HuH-7 (cell line): ENCODE data around the gene DAB2.
"Not testable (repeated sequence)": the region's sequence is repeated elsewhere in the genome, so short reads cannot be mapped to it uniquely, and the experiment has no call there.

Source experiments
- DNase-seq: peaks from one replicate; pipeline ENCODE4 v3.0.0; 2011; ENCODE audit warnings: low spot score

Gene DAB2

DNA sequence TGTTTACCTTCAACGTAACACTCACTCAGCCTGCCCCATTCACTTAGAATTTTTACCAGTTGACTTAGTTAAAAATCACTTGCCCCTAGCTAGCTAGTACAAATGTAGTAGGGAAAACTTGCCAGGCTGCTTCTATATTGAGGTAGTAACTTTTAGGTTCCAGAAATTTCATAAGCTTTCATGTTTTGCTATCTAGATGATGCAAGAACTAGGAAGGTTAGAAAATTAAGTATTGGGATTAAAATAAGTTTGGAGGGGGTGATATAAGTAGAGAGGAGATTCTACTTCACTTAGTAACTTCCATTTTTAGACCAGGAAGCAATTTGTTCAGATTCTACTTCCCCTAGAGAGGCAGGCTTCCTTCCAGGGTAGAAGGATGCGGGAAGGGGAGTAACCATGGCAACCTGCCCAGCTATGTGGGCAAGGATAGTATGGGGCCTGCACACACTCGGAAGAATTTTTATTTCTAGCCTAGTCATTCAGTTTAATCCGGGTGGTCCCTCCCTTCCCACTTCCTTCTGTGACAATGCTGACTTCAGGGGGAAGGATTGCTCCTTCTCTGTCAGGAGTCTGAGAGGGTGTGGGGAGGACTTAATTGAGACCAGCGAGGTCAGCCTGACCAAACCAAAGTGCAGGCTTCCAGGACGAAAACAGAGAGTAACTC lies 4.2 kb downstream of the DAB2 start:
- DNase-seq = no peak

DNA sequence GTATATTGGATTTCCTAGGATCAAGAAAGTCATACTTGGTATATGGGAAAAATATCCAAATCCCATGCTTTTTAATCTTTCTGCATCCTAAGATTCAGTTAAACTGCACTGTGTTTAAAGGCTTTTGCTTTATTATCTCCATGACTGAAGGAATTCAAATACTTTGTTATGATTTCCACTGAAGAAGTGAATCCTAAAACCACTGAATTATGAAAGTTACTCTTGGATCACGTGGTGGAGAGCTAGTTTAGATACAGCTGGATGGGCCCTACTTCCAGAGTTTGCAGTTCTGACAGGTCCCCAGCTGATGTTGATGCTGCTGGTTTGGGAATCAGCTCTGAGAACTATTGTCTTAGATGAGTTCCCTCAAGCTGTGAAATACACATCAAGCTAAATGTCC lies 5.0 kb downstream of the DAB2 start:
- no peak for DNase-seq

DNA sequence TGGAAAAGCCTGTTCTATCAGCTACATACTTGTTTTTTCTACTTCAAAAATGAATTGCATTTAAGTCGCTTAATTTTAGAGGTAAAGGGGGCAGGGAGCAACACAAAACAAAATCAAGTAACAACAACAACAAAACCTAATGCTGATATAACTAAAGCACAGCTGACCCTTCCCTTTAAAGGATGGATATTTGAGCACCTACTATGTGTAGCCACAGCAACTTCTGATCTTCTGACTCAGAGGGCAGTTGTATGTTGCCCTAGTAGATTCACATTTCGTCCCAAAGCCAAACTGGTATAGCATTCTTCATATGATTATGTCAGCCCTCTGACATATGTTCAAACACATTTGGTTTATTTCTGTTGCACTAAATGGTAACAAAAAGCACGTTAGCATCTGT lies 6.8 kb downstream of the DAB2 start:
- no peak for DNase-seq

DNA sequence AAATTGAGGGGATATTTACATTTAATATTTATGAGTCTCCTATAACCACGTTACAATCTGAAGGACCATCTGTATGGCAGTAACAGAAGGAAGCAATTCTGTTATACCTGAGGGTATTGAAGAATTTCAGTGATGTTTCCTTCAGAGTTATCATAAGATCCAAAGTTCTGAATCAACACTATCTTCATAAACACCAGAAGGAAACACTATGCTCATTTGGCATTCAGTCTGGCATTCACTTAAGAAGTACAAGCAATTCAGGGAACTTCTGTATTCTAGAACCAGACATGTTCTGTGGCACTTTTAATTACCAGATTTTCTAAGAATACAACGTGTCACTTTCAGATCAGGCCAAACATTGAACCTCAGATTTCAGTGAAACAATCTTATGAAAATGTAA lies 9.6 kb downstream of the DAB2 start:
- no peak for DNase-seq

DNA sequence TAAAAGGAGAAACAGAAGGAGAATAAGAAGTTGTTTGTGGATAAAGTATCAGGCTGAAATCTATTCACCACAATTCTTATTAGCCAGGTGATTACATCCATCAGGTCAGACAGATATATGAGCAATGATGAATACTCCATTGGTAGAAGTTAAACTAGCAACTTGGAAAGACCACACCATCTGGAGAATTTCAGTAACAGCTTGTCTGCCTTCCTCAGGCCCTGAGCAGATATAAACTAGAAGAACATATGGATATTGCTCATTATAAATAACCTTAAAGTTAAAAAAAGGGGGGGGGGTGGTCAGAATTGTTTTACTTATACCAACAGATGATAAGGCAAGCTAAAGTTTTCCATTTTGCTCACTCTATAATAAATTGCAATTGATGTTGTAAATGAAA lies 10.4 kb downstream of the DAB2 start:
- no peak for DNase-seq

DNA sequence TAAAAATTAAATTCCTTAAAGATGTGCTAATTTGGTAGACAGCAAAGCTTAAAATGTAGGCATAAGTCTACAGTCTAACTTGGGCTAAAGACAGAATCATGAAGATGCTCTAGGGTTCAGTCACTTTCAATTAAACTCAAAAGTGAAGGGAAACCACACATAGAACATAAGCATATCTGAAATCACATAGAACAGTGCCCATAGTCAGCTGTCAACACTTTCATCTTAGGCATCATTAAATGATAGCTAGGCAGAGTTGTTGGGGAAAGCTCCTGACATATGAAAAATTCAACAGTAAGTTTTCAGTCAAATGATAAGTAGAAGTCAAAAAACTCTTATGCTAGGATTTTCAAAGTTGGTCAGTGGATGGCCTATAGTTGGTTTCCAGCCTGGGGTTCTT lies 11.0 kb downstream of the DAB2 start:
- no peak for DNase-seq

DNA sequence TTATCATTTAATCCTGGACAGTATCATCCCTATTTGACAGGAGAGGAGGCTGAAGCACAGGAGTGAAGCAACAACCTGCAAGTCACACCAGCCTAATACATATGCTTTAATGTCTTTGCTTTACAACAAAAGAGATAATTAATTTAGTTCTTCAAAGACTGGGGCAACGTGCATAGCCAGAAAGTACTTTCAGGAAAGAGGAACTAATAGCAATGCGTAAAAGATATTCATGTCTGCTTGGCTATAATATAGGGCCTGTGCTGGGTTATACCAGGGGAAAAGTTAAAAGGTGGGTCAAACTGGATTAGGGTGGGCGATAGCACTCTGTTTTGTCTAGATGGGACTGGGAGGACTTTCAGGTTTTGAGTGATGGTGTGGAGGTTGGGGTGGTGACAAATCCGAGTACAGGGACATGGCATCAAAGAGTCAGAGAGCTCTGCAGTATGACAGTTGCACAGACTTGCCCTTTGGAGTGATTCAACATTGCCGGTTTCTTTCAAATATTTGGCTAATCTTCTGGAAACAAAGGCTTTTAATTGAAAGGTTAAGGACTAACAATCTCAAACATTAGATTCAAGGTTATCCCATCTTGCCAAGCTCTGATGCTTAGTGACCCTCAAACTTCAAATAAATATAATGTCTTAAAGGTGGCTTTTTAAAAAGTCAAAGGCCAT lies 11.9 kb downstream of the DAB2 start:
- no peak for DNase-seq

DNA sequence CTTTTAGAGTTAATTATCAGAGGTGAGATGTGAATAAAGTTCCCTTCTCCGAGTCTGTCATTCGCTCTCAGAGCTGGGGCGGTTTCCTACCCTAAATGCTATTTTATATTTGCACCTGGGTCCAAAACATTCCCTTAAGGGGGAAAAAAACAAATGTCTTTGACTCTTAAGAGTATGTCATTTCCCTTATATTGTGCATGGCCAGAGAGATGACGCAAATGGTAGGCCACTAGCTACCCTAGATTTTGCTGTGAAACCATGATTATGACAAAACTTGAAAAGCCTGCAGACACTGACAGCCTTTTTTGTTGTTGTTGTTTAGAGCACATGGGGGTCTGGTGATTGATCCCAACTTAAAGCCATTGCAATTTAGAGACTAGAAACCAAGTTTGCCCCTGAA lies 12.8 kb downstream of the DAB2 start:
- no peak for DNase-seq

DNA sequence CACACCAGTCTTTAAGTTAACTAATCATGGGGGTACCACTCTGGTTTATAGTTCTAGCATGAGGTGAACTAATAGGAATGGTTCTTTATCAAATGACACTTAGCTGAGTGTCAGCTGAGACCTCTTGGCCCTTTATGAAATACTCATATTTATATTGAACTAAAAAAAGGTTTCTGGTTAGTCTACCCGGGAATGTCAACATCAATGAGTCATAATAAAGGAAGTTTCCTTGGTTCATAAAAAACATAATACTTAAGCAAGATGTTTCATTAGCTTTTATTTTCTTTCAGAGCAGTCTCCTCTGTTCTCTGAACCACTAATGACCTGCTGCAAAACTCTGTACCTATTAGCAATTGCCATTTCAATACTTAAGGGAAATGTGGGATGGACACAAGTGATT lies 13.7 kb downstream of the DAB2 start:
- no peak for DNase-seq

DNA sequence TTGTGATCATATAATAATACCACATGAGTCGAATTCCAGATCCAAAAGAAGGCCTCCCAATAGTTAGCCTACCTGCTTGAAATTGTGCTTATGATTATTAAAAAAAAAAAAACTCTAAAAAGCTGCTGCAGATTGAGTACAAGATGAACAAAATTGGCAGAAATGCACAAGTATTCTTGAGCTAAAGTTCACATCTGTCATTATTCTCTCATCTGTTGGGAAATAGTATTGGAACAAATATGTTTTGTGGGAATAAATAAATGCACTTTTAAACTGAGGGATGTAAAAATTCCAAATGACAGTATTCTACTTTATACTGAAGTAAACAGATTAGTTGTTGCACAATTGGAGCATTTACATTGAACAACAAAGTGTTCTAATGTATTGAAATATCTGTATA lies 15.7 kb downstream of the DAB2 start:
- DNase-seq = no peak

DNA sequence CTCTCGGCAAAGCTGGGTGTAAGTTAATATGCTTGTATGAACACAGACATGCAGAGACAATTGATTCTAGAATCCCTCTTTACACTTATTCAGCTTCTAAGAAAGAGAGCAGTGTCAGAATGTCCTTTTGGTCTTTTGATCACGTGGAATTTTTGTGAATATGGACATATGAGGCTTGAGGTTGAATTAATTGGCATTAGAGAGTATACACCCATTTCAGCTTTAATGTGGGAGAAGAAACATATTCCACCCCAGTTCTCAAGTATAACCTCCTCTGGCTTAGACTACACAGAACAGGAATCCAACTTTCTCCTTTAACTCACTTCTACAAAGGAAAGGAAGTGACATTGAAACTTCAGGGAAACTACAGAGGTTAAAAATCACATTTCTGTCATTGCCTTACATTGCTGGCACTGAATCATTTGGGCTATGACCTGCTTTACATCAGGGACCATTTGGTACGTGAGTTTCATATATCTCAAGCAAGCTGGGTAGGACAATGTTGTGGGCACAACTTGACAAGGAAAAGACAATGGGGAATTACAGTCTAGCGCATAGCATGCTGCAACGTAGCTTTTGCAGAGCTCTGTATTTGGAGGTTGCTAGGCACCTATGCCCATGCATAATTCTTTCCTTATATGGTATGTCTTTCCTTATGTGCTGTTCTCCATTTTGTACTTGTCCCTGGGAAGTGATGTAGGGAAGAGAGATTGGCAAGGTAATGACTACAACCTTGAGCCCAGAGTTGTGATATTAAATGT lies 19.5 kb downstream of the DAB2 start:
- DNase-seq = no peak

DNA sequence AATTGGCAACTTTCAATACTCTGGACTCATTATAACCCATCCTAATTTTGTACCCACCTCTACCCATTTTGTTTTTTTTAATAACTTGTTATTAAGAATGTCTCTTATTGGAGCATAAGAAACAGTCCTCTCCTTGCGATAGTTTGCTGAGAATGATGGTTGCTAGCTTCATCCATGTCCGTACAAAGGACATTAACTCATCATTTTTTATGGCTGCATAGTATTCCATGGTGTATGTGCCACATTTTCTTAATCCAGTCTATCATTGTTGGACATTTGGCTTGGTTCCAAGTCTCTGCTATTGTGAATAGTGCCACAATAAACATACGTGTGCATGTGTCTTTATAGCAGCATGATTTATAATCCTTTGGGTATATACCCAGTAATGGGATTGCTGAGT lies 21.0 kb downstream of the DAB2 start:
- not testable (repeated sequence) for DNase-seq

DNA sequence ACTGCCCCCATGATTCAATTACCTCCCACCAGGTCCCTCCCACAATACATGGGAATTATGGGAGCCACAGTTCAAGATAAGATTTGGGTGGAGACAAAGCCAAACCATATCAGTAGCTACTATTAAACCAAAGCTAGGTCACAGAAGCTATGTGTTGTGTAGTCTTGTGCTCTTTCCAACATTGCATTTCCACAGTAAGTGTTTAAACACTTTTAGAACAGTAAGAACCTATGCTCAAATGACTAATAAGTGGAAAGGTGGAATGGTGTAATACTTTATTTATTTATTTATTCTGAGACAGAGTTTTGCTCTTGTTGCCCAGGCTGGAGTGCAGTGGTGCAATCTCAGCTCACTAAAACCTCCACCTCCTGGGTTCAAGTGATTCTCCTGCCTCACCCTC lies 22.6 kb downstream of the DAB2 start:
- not testable (repeated sequence) for DNase-seq

DNA sequence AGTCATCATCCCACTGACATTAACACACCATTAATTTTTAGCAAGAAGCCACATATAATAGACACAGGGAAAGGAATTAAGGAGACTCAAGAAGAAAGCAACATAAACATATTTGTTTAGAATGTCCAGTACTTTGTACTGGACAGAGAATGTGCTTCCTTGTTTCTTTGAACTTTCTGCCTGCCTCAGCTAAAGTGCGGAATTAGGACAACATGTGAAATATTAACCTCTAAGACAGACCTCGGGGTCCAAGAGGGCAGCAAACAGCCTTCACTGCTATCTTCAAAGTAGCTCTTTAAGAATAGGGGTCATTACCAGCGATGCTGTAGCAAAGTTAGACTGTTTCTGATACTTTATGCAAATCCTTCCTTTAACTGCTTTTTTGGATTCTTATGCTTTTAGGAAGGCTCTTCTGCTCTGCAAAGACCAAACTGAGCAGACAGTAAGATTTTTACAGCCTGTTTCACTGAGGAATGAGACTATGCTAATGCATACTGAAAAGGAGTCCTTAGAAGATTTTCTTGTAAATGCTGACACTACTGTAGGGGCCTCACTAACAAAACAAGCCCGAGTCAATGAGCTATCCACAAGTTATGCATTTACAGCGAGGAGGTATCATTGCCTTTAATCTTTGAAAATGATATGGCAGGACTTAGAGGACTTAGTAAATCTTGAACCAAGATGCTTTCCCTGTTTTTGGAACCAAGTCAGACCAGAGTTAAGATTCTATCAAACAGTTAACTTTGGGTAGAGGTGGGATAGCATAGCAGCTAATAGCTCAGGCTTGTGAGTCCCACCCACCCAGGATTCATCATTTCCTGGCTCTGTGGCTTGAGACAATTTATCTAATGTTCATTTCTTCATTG lies 23.8 kb downstream of the DAB2 start:
- no peak for DNase-seq

DNA sequence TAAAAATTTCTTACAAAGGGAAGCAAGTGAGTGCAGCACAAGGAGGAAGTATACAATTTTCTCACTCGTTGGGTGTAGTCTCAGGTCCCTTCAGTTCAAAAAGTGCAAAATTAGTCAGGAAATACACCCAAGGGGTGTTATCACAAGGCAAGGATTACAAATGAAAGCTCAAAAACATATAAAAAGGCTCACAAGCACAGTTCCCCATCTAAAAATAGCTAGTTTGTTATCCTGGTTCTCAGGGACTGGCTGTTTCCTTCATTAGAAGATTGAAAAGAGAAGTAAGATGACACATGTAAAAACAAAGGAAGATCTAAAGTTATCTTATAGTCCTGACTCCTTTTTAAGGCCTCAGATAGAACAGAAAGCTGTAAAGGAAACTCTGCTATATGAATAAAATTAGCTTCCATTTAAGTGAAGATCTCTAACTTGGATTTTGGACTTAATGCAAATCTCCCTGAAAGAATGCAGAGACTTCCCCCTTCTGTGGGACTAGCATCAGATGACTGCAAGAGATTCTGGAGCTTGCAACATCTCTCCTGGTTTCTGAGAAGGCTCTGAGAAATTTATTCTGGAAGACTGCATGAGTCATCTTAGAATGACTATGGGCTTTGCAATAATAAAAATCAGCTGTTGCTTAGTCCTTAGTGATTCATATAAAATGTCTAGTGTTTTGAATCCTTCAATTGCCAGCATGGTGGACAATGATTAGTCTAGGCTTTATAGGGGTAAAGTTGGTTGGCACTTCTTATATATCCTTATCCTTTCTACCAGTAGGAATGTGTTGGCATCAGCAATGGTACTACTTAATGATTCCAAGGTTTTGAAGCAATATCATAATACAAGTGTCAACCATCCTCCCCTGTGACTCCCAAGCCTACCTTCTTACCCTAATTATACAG lies 25.4 kb downstream of the DAB2 start:
- no peak for DNase-seq

DNA sequence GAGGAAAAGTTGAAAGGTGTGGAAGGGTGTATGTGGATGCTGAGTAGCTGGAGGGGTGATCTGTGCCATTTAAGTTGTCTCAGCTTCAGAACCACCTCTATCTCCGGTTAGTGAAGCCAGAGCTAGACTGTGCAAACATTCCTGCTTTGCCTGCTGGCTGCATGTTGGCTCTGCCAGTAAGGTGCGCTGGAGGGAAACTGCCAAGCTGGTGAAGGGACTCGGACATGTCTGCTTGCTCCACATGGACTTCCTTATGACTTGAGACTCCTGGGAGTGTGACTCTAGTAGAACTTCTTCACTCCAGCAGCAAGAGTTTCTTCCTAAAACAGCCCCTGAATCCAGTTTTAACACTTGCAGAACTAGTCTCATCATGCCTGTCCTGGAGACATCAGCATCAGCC lies 27.9 kb downstream of the DAB2 start:
- DNase-seq = no peak

DNA sequence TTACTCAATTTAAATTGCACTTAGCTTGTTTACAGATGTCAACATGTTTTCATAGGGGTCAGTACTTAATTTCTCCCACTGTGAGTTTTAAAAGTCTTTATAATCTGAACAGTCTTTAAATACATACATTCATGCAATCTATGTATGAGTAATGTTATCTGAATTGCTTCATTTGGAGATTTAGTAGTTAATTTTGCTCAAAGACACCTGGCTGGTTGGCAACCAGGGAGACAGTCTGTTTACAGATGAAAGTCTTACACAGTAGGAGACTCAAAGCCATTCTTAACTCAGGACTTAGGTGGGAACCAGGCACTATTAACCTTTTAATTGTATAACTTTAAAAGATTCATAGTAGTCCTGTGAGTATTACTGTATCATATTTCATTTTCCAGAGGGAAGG lies 29.3 kb downstream of the DAB2 start:
- DNase-seq = no peak

DNA sequence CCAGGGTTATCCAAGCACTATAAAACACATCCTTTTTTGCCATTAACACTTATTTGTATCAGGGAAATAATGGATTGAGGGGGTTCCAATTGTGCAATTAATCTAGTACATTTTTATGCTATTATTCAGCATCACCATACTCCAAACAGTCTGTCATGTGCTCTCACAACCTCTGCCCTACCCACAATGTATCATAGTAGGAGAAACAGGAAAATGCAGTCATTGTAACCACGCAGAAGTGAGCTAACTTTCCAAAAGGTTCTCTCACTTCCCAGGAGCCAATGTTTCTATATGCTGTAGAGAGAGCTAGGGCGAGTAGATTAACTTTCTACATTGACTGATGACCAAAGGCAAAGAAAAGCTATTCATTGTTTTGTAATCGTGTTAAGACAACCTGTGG lies 29.8 kb downstream of the DAB2 start:
- no peak for DNase-seq

DNA sequence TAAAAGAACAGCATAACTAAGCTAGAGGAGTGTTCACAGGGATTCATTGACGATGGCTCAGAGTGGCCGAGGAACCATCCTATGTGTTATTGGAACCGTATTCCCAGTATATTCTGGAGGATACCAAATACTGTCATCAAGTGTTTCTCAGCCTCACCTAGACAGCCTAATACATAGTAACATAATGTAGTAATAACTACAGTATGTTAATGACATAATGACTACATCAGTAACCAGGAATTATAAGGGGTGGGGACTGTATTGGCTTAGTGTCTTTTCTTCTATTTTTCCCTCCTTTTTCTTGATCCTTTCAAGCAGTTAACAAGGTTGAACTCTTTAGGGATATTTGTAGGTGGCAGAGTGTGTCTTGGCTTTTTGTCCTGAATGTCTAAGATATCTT lies 33.8 kb downstream of the DAB2 start:
- no peak for DNase-seq

DNA sequence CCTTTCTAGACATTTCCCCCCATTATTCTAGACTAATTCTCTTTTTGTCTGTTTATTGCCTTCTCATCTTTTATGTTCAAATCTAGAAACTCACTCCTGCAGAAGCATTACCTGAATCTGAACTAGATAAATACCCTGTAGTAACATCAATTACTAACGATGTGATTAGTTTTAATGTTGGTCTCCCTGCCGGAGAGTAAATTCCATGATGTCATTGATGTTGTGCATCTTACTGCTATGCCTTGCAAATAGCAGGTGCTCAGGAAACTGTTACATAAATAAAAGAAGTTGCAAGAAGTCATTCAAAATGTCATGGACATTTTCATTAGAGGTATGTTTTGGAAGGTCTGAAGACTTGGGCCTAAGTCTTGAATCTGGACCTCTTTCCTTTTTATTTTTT lies 37.5 kb downstream of the DAB2 start:
- DNase-seq = no peak

DNA sequence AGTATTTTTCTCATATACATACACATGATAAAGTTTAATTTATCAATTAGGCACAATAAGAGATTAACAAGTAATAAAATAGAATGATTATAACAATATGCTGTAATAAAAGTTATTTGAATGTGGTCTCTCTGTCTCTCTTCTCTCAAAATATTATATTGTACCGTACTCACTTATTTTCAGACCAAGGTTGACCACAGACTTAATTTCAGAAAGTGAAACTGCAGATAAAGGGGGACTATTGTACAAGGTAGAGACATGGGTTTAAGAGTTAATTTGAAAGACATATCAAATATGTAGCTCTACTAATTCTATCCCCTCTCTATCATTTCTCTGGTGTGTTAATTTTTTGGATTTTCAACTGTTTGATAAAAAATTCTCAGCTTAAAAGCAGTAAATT lies 40.5 kb downstream of the DAB2 start:
- DNase-seq = no peak

DNA sequence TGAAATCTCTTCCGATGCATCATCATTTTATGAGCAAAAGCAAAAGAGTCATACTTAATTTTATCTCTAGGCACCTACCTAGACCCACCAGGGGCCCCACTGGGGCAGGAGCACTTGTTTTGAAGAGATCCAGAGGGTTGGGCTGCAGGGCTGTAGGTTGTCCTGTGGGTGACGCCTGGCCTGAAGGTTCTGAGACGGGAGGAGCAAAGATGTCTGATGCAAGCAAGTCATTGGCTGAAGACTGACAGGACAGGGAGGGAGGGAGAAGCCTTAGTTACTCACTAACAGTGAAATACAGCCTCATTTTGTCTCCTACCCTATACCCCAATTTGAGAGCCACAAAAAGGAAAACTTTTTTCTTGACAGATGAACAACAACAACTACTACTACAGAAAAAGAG lies 43.4 kb downstream of the DAB2 start:
- DNase-seq = no peak
